ENCODE data around the gene CTNNBL1.

The CTNNBL1 gene

DNA sequence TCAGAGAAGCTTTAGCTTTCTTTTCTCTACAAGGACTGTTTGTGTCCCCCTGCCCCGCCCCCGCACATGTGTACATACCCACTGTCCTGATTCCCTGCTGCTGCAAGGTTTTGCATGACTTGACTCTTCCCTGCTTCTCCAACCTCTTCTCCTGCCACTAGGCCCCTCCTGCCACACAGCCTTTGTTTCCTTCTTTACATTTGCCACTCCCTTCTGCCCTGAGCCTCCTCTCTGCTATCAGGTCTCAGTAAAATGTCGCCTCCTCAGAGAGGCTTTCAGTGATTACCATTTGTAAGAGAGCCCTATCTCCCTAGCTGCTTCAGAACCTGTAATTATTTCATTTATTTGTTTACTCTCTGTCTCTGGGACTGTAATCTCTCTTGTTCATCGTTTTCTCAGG is 152.7 kb downstream of the CTNNBL1 start:
- no peaks in the 10 kb centered on the region for H3K27me3 ChIP-seq (ENCODE audit: insufficient read depth, insufficient read length)
- H3K9me3 ChIP-seq (ENCODE audit: insufficient read depth, low read length), result no peaks in the 10 kb centered on the region
- TF ChIP-seq ZNF274 (IDR thresholded peaks at IDR 0.05; ENCODE audit: low read depth, low read length) (no peak), YY1 (IDR thresholded peaks at IDR 0.05; ENCODE audit: insufficient read depth, insufficient read length) (no peak), SUZ12 (IDR thresholded peaks at IDR 0.05; ENCODE audit: extremely low read depth, insufficient read depth, insufficient read length) (no peak)
- H3K4me3 ChIP-seq (ENCODE audit: insufficient read length, low read depth), result no peak overlapping the region
- DNase-seq (ENCODE audit: low read depth, low spot score), result peak; percentile 64
- peaks cover 13% of the 10 kb centered on the region for H3K4me1 ChIP-seq (ENCODE audit: insufficient read depth, insufficient read length)
- H3K36me3 ChIP-seq (ENCODE audit: insufficient read depth, insufficient read length, low read length), result peaks cover 29% of the 10 kb centered on the region
- no peak overlapping the region for H3K9ac ChIP-seq (ENCODE audit: insufficient read length, low read depth)

- Histone ChIP-seq H3K9me3 (ENCODE audit: insufficient read depth, low read length) (no peaks in the 10 kb centered on the region), H3K4me1 (ENCODE audit: insufficient read depth, insufficient read length) (peaks cover 9% of the 10 kb centered on the region), H3K27me3 (ENCODE audit: insufficient read depth, insufficient read length) (no peaks in the 10 kb centered on the region), H3K36me3 (ENCODE audit: insufficient read depth, insufficient read length, low read length) (peaks cover 36% of the 10 kb centered on the region), H3K9ac (ENCODE audit: insufficient read length, low read depth) (no peak overlapping the region), H3K4me3 (ENCODE audit: insufficient read length, low read depth) (no peak overlapping the region)
- DNase-seq (ENCODE audit: low read depth, low spot score), result no peak
- TF ChIP-seq YY1 (IDR thresholded peaks at IDR 0.05; ENCODE audit: insufficient read depth, insufficient read length) (no peak), SUZ12 (IDR thresholded peaks at IDR 0.05; ENCODE audit: extremely low read depth, insufficient read depth, insufficient read length) (no peak), ZNF274 (IDR thresholded peaks at IDR 0.05; ENCODE audit: low read depth, low read length) (no peak)
These were observed 154.9 kb downstream of the CTNNBL1 start for GRCh38 chr20:37848706-37849105.

DNA sequence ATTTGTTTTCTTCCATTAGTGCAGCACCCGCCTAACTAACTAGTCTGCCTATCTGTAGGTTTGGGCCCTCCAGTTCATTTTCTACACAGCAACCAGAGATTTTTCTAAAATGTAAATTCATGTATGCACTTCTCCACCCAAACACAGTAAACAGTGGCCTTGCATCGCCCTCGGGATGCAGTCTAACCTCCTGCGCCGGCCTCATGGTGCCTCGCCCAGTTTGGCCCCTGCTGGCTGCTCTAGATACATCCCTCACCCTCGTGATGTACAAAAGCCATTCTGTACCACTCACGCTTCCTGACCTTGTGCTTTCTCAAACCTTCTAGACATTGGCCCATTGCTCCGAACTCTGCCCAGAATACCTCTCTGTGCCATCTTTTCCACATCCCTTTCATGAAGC is 155.3 kb downstream of the CTNNBL1 start:
- Histone ChIP-seq H3K9ac (ENCODE audit: insufficient read length, low read depth) (no peak overlapping the region), H3K27me3 (ENCODE audit: insufficient read depth, insufficient read length) (no peaks in the 10 kb centered on the region), H3K4me3 (ENCODE audit: insufficient read length, low read depth) (no peak overlapping the region), H3K4me1 (ENCODE audit: insufficient read depth, insufficient read length) (peaks cover 9% of the 10 kb centered on the region), H3K9me3 (ENCODE audit: insufficient read depth, low read length) (no peaks in the 10 kb centered on the region), H3K36me3 (ENCODE audit: insufficient read depth, insufficient read length, low read length) (peaks cover 38% of the 10 kb centered on the region)
- DNase-seq (ENCODE audit: low read depth, low spot score), result no peak
- TF ChIP-seq ZNF274 (IDR thresholded peaks at IDR 0.05; ENCODE audit: low read depth, low read length) (no peak), SUZ12 (IDR thresholded peaks at IDR 0.05; ENCODE audit: extremely low read depth, insufficient read depth, insufficient read length) (no peak), YY1 (IDR thresholded peaks at IDR 0.05; ENCODE audit: insufficient read depth, insufficient read length) (no peak)

GRCh38 chr20:37849566-37849965 is 155.7 kb downstream of the CTNNBL1 start:
- H3K4me3 ChIP-seq (ENCODE audit: insufficient read length, low read depth), result no peak overlapping the region
- no peak overlapping the region for H3K9ac ChIP-seq (ENCODE audit: insufficient read length, low read depth)
- no peak for TF ChIP-seq SUZ12 (IDR thresholded peaks at IDR 0.05; ENCODE audit: extremely low read depth, insufficient read depth, insufficient read length)
- TF ChIP-seq YY1 (IDR thresholded peaks at IDR 0.05; ENCODE audit: insufficient read depth, insufficient read length), result no peak
- TF ChIP-seq ZNF274 (IDR thresholded peaks at IDR 0.05; ENCODE audit: low read depth, low read length), result no peak
- peaks cover 38% of the 10 kb centered on the region for H3K36me3 ChIP-seq (ENCODE audit: insufficient read depth, insufficient read length, low read length)
- H3K27me3 ChIP-seq (ENCODE audit: insufficient read depth, insufficient read length), result no peaks in the 10 kb centered on the region
- H3K4me1 ChIP-seq (ENCODE audit: insufficient read depth, insufficient read length), result peaks cover 9% of the 10 kb centered on the region
- no peak for DNase-seq (ENCODE audit: low read depth, low spot score)
- H3K9me3 ChIP-seq (ENCODE audit: insufficient read depth, low read length), result no peaks in the 10 kb centered on the region

DNA sequence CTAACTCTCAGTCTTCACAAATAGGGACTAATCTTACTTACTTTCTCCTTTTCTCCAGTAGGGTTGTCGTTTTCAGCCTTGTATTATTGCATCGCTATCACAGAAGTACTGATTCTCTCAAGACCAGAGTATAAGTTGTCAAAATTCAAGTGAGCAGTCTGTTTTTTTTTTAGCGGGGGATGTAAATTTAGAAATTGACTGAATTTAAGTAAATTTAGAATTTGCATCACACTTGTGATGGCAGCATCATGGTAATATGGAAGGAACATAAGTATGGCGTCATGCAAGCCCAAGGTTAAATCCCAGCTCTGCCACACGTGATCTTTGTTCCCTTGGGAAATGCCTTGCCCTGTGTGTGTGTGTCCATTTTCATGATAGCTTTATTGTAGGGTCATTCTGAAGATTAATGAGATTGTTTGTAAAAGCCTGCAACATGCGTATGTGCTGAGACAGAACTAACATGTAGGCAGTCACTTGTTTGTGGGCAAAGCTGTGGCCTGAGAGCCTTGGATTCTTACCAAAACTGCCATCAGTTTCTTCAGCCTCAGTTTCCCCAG is 156.3 kb downstream of the CTNNBL1 start:
- no peak overlapping the region for H3K9ac ChIP-seq (ENCODE audit: insufficient read length, low read depth)
- no peaks in the 10 kb centered on the region for H3K27me3 ChIP-seq (ENCODE audit: insufficient read depth, insufficient read length)
- TF ChIP-seq ZNF274 (IDR thresholded peaks at IDR 0.05; ENCODE audit: low read depth, low read length) (no peak), YY1 (IDR thresholded peaks at IDR 0.05; ENCODE audit: insufficient read depth, insufficient read length) (no peak), SUZ12 (IDR thresholded peaks at IDR 0.05; ENCODE audit: extremely low read depth, insufficient read depth, insufficient read length) (no peak)
- H3K36me3 ChIP-seq (ENCODE audit: insufficient read depth, insufficient read length, low read length), result peaks cover 37% of the 10 kb centered on the region
- H3K9me3 ChIP-seq (ENCODE audit: insufficient read depth, low read length), result no peaks in the 10 kb centered on the region
- H3K4me1 ChIP-seq (ENCODE audit: insufficient read depth, insufficient read length), result peaks cover 9% of the 10 kb centered on the region
- H3K4me3 ChIP-seq (ENCODE audit: insufficient read length, low read depth), result no peak overlapping the region
- DNase-seq (ENCODE audit: low read depth, low spot score), result no peak

- no peak for DNase-seq (ENCODE audit: low read depth, low spot score)
- H3K27me3 ChIP-seq (ENCODE audit: insufficient read depth, insufficient read length), result no peaks in the 10 kb centered on the region
- H3K4me1 ChIP-seq (ENCODE audit: insufficient read depth, insufficient read length), result peaks cover 5% of the 10 kb centered on the region
- H3K36me3 ChIP-seq (ENCODE audit: insufficient read depth, insufficient read length, low read length), result peaks cover 33% of the 10 kb centered on the region
- H3K4me3 ChIP-seq (ENCODE audit: insufficient read length, low read depth), result no peak overlapping the region
- TF ChIP-seq SUZ12 (IDR thresholded peaks at IDR 0.05; ENCODE audit: extremely low read depth, insufficient read depth, insufficient read length) (no peak), YY1 (IDR thresholded peaks at IDR 0.05; ENCODE audit: insufficient read depth, insufficient read length) (no peak), ZNF274 (IDR thresholded peaks at IDR 0.05; ENCODE audit: low read depth, low read length) (no peak)
- H3K9me3 ChIP-seq (ENCODE audit: insufficient read depth, low read length), result no peaks in the 10 kb centered on the region
- H3K9ac ChIP-seq (ENCODE audit: insufficient read length, low read depth), result no peak overlapping the region
These were observed 157.0 kb downstream of the CTNNBL1 start for GRCh38 chr20:37850724-37851355.

DNA sequence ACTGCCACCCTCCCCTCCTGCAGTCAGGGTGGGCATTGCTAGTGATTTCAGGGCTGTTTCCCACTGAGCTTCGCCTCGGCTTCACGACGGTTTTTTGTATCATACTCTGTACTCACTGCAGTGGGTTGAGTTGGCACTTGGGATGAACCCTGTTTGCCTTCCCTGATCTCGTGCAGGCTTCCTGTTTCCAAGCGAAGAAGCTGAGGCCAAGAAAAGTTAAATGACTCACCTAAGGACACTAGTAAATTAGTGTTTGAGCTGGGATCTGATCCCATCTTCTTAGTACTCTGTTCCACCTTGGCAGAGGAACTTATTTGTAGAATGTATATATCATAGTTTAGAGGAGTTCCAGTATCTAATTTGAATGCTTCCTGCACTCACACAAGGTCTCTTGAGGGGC is 158.8 kb downstream of the CTNNBL1 start:
- TF ChIP-seq SUZ12 (IDR thresholded peaks at IDR 0.05; ENCODE audit: extremely low read depth, insufficient read depth, insufficient read length) (no peak), YY1 (IDR thresholded peaks at IDR 0.05; ENCODE audit: insufficient read depth, insufficient read length) (no peak), ZNF274 (IDR thresholded peaks at IDR 0.05; ENCODE audit: low read depth, low read length) (no peak)
- DNase-seq (ENCODE audit: low read depth, low spot score), result no peak

More for the DNA sequence above, 158.8 kb downstream of the CTNNBL1 start:
- no peak overlapping the region for H3K9ac ChIP-seq (ENCODE audit: insufficient read length, low read depth)
- no peaks in the 10 kb centered on the region for H3K9me3 ChIP-seq (ENCODE audit: insufficient read depth, low read length)
- peaks cover 34% of the 10 kb centered on the region for H3K36me3 ChIP-seq (ENCODE audit: insufficient read depth, insufficient read length, low read length)
- no peak overlapping the region for H3K4me3 ChIP-seq (ENCODE audit: insufficient read length, low read depth)
- H3K4me1 ChIP-seq (ENCODE audit: insufficient read depth, insufficient read length), result peaks cover 2% of the 10 kb centered on the region
- no peaks in the 10 kb centered on the region for H3K27me3 ChIP-seq (ENCODE audit: insufficient read depth, insufficient read length)

Measured in NT2/D1 (cell line).